ENCODE measurements around the gene LHFPL3. TPM values are rescaled to one million over a fixed set of nuclear protein-coding genes. Genes with fewer than 3 reads are reported as not detected.
"Not testable (repeated sequence)": the region's sequence is repeated elsewhere in the genome, so short reads cannot be mapped to it uniquely, and the experiment has no call there.

LHFPL3 gene
- total and polyA plus RNA-seq, 7 donors = 0.17 to 0.55 (median 0.36) TPM; not detected in 4

DNA sequence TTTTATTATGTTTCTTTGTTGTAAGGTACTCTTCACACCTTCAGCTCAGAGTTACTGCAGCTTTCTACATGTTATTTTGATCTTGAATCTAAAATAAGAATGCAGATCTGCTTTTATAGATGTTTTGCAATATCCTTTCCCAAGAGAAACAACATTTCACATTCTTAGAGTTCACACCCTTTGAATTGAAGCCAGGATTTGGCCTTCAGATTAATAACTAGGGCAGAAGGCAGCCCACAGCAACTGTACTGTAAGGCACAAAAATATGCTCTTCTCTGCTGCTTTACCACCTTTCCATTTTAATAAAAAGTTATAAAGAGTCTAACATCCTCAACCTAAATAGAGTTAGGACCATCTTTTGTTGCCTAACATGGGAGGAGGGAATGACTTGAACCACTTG is 224.7 kb downstream of the LHFPL3 start:
- Histone ChIP-seq H3K4me1 (no peaks in the 10 kb centered on the region), H3K27me3 (no peaks in the 10 kb centered on the region), H3K36me3 (no peaks in the 10 kb centered on the region), H3K4me3 (no peak overlapping the region), H3K27ac (no peak overlapping the region), H3K9me3 (no peaks in the 10 kb centered on the region)
- no peak for TF ChIP-seq POLR2A (IDR thresholded peaks at IDR 0.05)
- TF ChIP-seq, protein P1, sequence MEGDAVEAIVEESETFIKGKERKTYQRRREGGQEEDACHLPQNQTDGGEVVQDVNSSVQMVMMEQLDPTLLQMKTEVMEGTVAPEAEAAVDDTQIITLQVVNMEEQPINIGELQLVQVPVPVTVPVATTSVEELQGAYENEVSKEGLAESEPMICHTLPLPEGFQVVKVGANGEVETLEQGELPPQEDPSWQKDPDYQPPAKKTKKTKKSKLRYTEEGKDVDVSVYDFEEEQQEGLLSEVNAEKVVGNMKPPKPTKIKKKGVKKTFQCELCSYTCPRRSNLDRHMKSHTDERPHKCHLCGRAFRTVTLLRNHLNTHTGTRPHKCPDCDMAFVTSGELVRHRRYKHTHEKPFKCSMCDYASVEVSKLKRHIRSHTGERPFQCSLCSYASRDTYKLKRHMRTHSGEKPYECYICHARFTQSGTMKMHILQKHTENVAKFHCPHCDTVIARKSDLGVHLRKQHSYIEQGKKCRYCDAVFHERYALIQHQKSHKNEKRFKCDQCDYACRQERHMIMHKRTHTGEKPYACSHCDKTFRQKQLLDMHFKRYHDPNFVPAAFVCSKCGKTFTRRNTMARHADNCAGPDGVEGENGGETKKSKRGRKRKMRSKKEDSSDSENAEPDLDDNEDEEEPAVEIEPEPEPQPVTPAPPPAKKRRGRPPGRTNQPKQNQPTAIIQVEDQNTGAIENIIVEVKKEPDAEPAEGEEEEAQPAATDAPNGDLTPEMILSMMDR (IDR thresholded peaks at IDR 0.05) = no peak
- intact Hi-C loops (cut with DNase I) = no loop called here
- DNase-seq = no peak

- intact Hi-C loops (cut with DNase I); H3K9me3 ChIP-seq; H3K4me1 ChIP-seq; H3K27me3 ChIP-seq; H3K4me3 ChIP-seq; DNase-seq; H3K36me3 ChIP-seq; H3K27ac ChIP-seq: not testable (repeated sequence)
- 90 to 92% methylated on average over 22 of the region's 22 CpGs for WGBS, 2 donors
Observed at GRCh38 chr7:104563350-104563901, 235.0 kb downstream of the LHFPL3 start.

DNA sequence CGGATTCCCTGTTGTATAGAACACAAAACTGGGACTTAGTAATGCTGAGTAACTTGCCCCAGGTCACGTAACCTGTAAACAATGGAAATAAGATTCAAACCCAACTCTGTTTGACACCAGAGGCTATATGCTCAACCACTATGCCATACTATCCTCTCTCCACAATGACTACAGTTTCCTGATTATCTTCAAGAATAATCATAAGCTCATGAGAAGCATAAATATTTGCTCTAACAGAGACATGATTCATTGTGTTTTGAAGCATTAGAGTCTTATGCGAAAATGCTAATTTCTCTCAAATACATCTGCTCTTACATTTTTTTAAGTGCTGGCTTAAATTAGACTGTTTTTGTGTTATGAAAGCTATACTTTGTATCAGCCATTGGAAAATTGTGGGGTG is 241.3 kb downstream of the LHFPL3 start:
- DNase-seq = no peak
- Histone ChIP-seq H3K4me3 (no peak overlapping the region), H3K27ac (no peak overlapping the region), H3K36me3 (no peaks in the 10 kb centered on the region), H3K27me3 (no peaks in the 10 kb centered on the region), H3K9me3 (no peaks in the 10 kb centered on the region), H3K4me1 (no peaks in the 10 kb centered on the region)
- intact Hi-C loops (cut with DNase I) = no loop called here
- WGBS, 2 donors = 55 to 75% methylated on average over 3 of the region's 3 CpGs
- TF ChIP-seq EP300 (IDR thresholded peaks at IDR 0.05) (no peak), POLR2AphosphoS5 (IDR thresholded peaks at IDR 0.05) (no peak), POLR2A (IDR thresholded peaks at IDR 0.05) (no peak)
- TF ChIP-seq, protein P1 (IDR thresholded peaks at IDR 0.05) = no peak

DNA sequence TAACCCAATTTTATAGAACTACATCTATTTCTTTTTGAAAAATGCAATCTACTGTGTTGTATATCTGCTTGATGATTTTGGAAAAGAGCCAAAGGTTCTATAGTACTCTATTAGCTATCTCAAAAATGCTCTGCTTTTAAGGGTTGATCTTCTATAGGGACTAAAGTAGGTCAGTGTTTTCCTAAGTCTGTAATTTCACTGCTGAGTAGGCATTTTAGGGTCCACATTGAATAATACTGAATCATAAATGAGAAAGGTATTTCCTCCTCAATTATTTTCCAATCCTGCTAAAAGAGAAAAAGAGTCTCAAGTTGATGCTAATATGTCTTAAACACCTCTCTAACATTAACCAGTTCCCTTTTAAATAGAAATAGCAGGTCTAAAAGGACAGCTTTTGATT is 244.2 kb downstream of the LHFPL3 start:
- Histone ChIP-seq H3K9me3 (no peaks in the 10 kb centered on the region), H3K36me3 (no peaks in the 10 kb centered on the region), H3K27ac (no peak overlapping the region), H3K4me3 (no peak overlapping the region), H3K4me1 (no peaks in the 10 kb centered on the region), H3K27me3 (no peaks in the 10 kb centered on the region)
- DNase-seq = no peak
- intact Hi-C loops (cut with DNase I) = no loop called here
- TF ChIP-seq, protein P1 (IDR thresholded peaks at IDR 0.05) = no peak
- TF ChIP-seq POLR2AphosphoS5 (IDR thresholded peaks at IDR 0.05) = no peak
- TF ChIP-seq POLR2A (IDR thresholded peaks at IDR 0.05) = no peak
- no peak for TF ChIP-seq EP300 (IDR thresholded peaks at IDR 0.05)

- H3K4me3 ChIP-seq = no peak overlapping the region
- H3K36me3 ChIP-seq = no peaks in the 10 kb centered on the region
- no peak overlapping the region for H3K27ac ChIP-seq
- no peak for DNase-seq
- intact Hi-C loops (cut with DNase I) = no loop called here
- 53 to 65% methylated on average over 3 of the region's 3 CpGs for WGBS, 2 donors
- H3K27me3 ChIP-seq = no peaks in the 10 kb centered on the region
- TF ChIP-seq POLR2A (IDR thresholded peaks at IDR 0.05) (no peak), EP300 (IDR thresholded peaks at IDR 0.05) (no peak), POLR2AphosphoS5 (IDR thresholded peaks at IDR 0.05) (no peak)
- TF ChIP-seq, protein P1 (IDR thresholded peaks at IDR 0.05) = no peak
- no peaks in the 10 kb centered on the region for H3K9me3 ChIP-seq
- no peaks in the 10 kb centered on the region for H3K4me1 ChIP-seq
Observed at GRCh38 chr7:104584620-104585019, 256.2 kb downstream of the LHFPL3 start.

DNA sequence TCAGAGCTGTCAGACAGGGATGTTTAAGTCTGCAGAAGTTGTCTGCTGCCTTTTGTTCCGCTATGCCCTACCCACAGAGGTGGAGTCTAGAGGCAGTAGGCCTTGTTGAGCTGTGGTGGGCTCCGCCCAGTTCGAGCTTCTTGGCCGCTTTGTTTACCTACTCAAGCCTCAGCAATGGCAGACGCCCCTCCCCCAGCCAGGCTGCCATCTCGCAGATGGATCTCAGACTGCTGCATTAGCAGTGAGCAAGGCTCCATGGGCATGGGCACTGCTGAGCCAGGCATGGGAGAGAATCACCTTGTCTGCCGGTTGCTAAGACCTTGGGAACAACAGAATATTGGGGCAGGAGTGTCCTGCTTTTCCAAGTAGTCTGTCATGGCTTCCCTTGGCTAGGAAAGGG is 267.2 kb downstream of the LHFPL3 start:
- H3K36me3 ChIP-seq; DNase-seq; intact Hi-C loops (cut with DNase I); H3K27ac ChIP-seq; H3K9me3 ChIP-seq; H3K27me3 ChIP-seq; H3K4me1 ChIP-seq; H3K4me3 ChIP-seq: not testable (repeated sequence)
- 74 to 81% methylated on average over 7 of the region's 7 CpGs for WGBS, 2 donors
